ENCODE measurements around the gene UBE2D2.

Gene UBE2D2

DNA sequence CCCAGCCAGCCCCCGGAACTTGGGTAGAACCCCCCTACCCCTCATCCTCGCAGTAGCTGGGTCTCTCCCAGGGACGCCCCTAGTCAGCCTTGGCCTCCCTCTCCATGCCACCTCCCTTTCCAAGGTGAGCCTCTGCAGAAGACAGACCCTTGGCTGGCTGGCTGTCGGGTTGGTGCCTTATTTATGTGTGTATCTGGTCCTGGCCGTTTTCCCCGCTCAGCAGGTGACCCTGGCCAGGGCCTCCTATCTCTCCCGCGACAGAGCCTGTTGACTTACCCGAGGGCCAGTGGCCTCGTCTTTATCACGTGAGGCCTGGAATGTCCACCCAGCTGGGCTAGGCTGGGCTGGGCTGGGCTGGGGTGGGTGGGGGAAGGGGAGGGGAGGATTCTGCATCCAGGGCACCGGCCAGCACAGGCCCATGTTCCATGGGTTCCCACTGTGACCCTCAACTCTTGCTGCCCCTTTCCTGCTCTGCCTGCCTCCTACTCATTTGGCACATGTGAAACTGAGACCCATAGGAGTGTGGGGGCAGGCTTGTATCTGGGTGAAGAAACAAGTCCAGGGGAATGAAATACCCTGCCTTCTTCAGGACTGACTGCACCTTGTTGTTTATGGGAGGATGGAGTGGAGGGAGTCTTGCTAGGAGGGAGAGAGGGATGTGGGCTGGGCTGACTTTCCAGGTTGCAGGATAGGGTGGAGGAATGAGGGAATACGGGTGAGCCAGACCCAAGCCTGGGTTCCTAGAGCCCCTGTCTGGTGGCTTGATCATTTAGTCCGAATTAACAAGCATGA is 90.1 kb downstream of the UBE2D2 start:
- H3K9ac ChIP-seq (ENCODE audit: insufficient read length, low read depth), result peak overlapping the region; percentile 72
- peaks cover 8% of the 10 kb centered on the region for H3K27me3 ChIP-seq (ENCODE audit: insufficient read depth, insufficient read length)
- H3K9me3 ChIP-seq (ENCODE audit: insufficient read depth, low read length), result no peaks in the 10 kb centered on the region
- peaks cover 9% of the 10 kb centered on the region for H3K36me3 ChIP-seq (ENCODE audit: insufficient read depth, insufficient read length, low read length)
- TF ChIP-seq SUZ12 (IDR thresholded peaks at IDR 0.05; ENCODE audit: extremely low read depth, insufficient read depth, insufficient read length) (no peak), YY1 (IDR thresholded peaks at IDR 0.05; ENCODE audit: insufficient read depth, insufficient read length) (no peak)
- peak overlapping the region; percentile 76 for H3K4me3 ChIP-seq (ENCODE audit: insufficient read length, low read depth)
- DNase-seq (ENCODE audit: low read depth, low spot score), result no peak
- H3K4me1 ChIP-seq (ENCODE audit: insufficient read depth, insufficient read length), result peaks cover 36% of the 10 kb centered on the region

DNA sequence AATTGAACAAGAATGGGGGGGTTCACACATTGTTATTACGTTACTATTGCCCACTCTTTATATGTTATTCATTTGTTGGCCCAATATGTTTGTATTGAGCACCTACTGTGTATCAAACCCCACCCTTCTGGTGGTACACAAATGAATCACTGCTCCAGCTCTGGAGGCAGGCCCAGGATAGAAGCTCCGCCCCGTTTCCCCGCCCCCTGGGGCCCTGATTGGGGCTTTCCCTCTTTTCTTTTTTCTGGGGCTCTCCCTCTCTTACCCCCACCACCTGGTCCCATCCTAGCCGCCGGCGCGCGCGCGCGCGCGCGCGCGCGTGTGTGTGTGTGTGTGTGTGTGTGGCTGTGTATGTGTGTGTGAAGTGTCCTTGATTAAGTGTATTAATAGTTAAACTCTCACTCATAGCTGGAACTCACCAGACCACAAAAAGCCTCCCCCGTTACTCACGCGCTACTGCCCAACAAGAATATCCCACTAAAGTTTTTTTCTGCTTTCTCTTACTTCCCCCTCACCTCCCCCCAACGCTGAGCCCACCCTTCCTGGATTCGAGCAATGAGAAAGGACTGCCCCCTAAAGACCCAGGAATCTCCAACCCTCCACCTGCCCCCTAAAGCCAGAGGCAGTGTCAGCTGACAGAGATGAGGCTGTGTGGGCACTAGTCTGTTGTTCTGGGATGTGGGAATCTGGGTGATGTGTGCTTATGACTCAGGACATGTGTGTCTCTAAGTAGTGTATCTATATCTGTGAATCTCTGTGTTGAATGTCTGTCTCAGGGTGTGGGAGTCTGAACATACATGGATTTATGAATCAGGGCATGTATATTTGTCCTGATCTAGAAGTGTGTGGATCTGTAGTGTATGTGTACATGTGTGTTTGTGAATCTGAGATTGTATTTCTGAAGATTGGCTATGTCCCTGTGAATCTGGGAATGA is 91.0 kb downstream of the UBE2D2 start:
- peak overlapping the region; percentile 9 for H3K4me3 ChIP-seq (ENCODE audit: insufficient read length, low read depth)

DNA sequence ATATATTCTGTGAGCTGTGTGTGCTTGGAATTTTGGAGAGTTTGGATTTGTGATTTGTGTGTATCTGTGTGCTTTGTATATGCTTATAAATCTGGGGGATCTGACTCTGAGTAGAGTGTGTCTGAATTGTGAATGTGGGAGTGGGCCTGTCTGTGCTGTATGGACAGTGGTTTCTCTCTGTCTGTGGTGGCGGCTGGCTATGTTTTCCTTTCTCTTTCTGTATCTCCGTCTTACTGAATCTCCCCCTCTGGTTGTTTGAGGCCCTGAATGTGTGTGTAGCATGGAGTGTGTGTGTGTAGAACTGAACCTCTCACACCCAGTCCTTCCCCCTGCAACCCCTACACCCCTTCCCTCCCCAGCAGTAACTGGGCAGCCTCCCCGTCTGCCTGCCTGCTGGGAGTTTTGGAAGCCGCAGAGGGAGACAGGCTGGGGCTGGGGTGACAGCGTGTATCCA is 91.7 kb downstream of the UBE2D2 start:
- H3K9ac ChIP-seq (ENCODE audit: insufficient read length, low read depth), result peak overlapping the region; percentile 17

More for the DNA sequence above, 91.0 kb downstream of the UBE2D2 start:
- no peak for DNase-seq (ENCODE audit: low read depth, low spot score)
- Histone ChIP-seq H3K27me3 (ENCODE audit: insufficient read depth, insufficient read length) (no peaks in the 10 kb centered on the region), H3K9me3 (ENCODE audit: insufficient read depth, low read length) (no peaks in the 10 kb centered on the region), H3K4me1 (ENCODE audit: insufficient read depth, insufficient read length) (peaks cover 32% of the 10 kb centered on the region), H3K36me3 (ENCODE audit: insufficient read depth, insufficient read length, low read length) (peaks cover 12% of the 10 kb centered on the region), H3K9ac (ENCODE audit: insufficient read length, low read depth) (peak overlapping the region; percentile 17)
- no peak for TF ChIP-seq SUZ12 (IDR thresholded peaks at IDR 0.05; ENCODE audit: extremely low read depth, insufficient read depth, insufficient read length)
- no peak for TF ChIP-seq YY1 (IDR thresholded peaks at IDR 0.05; ENCODE audit: insufficient read depth, insufficient read length)
- no peak for TF ChIP-seq ZNF274 (IDR thresholded peaks at IDR 0.05; ENCODE audit: low read depth, low read length)

DNA sequence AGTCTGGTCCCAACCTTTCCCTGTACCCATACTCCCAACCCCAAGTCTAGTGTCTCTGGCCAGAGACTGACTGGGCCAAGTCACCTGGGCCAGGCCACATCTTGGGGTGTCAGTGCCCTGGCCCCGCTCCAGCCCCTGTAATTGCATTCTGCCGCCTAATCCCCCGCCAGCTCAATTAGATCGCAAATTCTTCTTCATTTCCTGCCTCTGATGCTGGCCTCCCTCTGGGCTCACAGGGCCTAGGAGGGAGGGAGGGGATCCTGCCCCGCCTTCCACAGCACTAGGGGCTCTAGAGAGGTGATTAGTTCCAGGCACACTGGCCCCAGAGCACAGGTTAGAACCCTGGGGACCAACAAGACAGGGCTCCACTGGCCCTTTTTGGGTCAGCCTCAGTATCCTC is 92.5 kb downstream of the UBE2D2 start:
- Histone ChIP-seq H3K27me3 (ENCODE audit: insufficient read depth, insufficient read length) (no peaks in the 10 kb centered on the region), H3K9me3 (ENCODE audit: insufficient read depth, low read length) (no peaks in the 10 kb centered on the region), H3K4me3 (ENCODE audit: insufficient read length, low read depth) (no peak overlapping the region), H3K9ac (ENCODE audit: insufficient read length, low read depth) (peak overlapping the region; percentile 56), H3K4me1 (ENCODE audit: insufficient read depth, insufficient read length) (peaks cover 39% of the 10 kb centered on the region), H3K36me3 (ENCODE audit: insufficient read depth, insufficient read length, low read length) (peaks cover 12% of the 10 kb centered on the region)
- TF ChIP-seq ZNF274 (IDR thresholded peaks at IDR 0.05; ENCODE audit: low read depth, low read length) (no peak), SUZ12 (IDR thresholded peaks at IDR 0.05; ENCODE audit: extremely low read depth, insufficient read depth, insufficient read length) (no peak), YY1 (IDR thresholded peaks at IDR 0.05; ENCODE audit: insufficient read depth, insufficient read length) (no peak)
- no peak for DNase-seq (ENCODE audit: low read depth, low spot score)

More for the DNA sequence above, 91.7 kb downstream of the UBE2D2 start:
- Histone ChIP-seq H3K27me3 (ENCODE audit: insufficient read depth, insufficient read length) (no peaks in the 10 kb centered on the region), H3K36me3 (ENCODE audit: insufficient read depth, insufficient read length, low read length) (peaks cover 12% of the 10 kb centered on the region), H3K9me3 (ENCODE audit: insufficient read depth, low read length) (no peaks in the 10 kb centered on the region), H3K4me1 (ENCODE audit: insufficient read depth, insufficient read length) (peaks cover 36% of the 10 kb centered on the region), H3K4me3 (ENCODE audit: insufficient read length, low read depth) (no peak overlapping the region)
- TF ChIP-seq SUZ12 (IDR thresholded peaks at IDR 0.05; ENCODE audit: extremely low read depth, insufficient read depth, insufficient read length) (no peak), YY1 (IDR thresholded peaks at IDR 0.05; ENCODE audit: insufficient read depth, insufficient read length) (no peak), ZNF274 (IDR thresholded peaks at IDR 0.05; ENCODE audit: low read depth, low read length) (no peak)
- DNase-seq (ENCODE audit: low read depth, low spot score), result no peak

DNA sequence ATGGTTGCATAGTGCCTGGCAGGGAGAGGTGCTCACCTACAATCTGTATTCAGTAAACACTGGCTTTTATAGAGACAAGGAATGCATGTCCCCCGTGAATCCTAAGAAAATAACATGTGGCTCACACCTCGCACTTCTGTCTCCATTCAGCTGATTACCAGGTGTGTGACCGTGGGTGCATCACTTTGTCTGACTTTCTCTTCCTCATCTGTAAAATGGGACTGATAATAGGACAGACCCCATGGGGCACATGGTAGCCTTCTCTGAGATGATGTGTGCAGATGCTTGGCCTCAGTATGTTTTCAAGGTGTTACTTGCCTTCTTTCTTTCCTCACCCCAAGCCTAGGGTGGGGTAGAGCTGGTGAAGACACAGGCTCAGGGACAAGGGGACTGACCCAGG is 93.3 kb downstream of the UBE2D2 start:
- DNase-seq (ENCODE audit: low read depth, low spot score), result no peak
- TF ChIP-seq SUZ12 (IDR thresholded peaks at IDR 0.05; ENCODE audit: extremely low read depth, insufficient read depth, insufficient read length) (no peak), ZNF274 (IDR thresholded peaks at IDR 0.05; ENCODE audit: low read depth, low read length) (no peak), YY1 (IDR thresholded peaks at IDR 0.05; ENCODE audit: insufficient read depth, insufficient read length) (no peak)
- no peak overlapping the region for H3K4me3 ChIP-seq (ENCODE audit: insufficient read length, low read depth)
- H3K36me3 ChIP-seq (ENCODE audit: insufficient read depth, insufficient read length, low read length), result peaks cover 12% of the 10 kb centered on the region
- H3K9ac ChIP-seq (ENCODE audit: insufficient read length, low read depth), result peak overlapping the region; percentile 56
- H3K4me1 ChIP-seq (ENCODE audit: insufficient read depth, insufficient read length), result peaks cover 46% of the 10 kb centered on the region
- no peaks in the 10 kb centered on the region for H3K9me3 ChIP-seq (ENCODE audit: insufficient read depth, low read length)
- H3K27me3 ChIP-seq (ENCODE audit: insufficient read depth, insufficient read length), result no peaks in the 10 kb centered on the region

DNA sequence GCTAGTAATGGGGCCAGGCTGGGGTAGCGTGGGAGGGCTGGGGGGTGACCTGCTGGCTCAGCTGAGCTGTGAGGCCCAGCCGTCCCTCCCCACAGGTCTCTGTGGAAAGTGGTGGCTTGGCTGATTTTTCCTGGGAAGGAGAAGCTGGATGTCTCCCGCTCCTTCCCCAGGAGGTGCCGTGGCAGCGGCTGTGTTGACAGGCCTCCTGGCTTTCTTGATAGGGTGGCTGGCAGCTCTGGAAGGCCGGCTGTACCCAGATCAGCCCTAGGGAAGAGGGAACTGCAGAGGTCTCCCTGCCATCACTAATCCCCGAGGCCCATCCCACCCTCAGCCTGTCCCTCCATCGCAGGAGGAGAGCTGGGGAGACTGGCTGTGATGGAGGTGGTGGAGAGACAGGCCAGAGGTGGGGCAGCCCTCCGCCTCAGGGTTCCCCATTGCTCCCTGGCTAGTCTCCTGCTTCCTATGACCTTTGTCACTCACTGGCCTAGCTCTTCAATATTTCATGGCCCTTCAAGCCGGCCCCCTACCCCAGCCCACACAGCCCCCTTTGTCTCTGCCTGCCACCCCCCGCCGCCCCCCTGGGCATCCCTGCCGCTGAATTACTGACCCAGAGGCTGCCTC is 93.8 kb downstream of the UBE2D2 start:
- peaks cover 51% of the 10 kb centered on the region for H3K4me1 ChIP-seq (ENCODE audit: insufficient read depth, insufficient read length)
- TF ChIP-seq ZNF274 (IDR thresholded peaks at IDR 0.05; ENCODE audit: low read depth, low read length), result no peak
- TF ChIP-seq SUZ12 (IDR thresholded peaks at IDR 0.05; ENCODE audit: extremely low read depth, insufficient read depth, insufficient read length), result no peak
- no peak for TF ChIP-seq YY1 (IDR thresholded peaks at IDR 0.05; ENCODE audit: insufficient read depth, insufficient read length)
- H3K36me3 ChIP-seq (ENCODE audit: insufficient read depth, insufficient read length, low read length), result peaks cover 12% of the 10 kb centered on the region
- peak overlapping the region; percentile 56 for H3K9ac ChIP-seq (ENCODE audit: insufficient read length, low read depth)
- no peaks in the 10 kb centered on the region for H3K9me3 ChIP-seq (ENCODE audit: insufficient read depth, low read length)
- H3K4me3 ChIP-seq (ENCODE audit: insufficient read length, low read depth), result no peak overlapping the region
- DNase-seq (ENCODE audit: low read depth, low spot score), result no peak
- H3K27me3 ChIP-seq (ENCODE audit: insufficient read depth, insufficient read length), result no peaks in the 10 kb centered on the region
